Nasal cavity respiratory epithelium epithelial cell of viscerocranial mucosa (primary cell): ENCODE measurements around the gene BDKRB1. TPM values are rescaled to one million over a fixed set of nuclear protein-coding genes. Genes with fewer than 3 reads are reported as not detected.

Experiments used
- total RNA-seq: library from RNA; depleted of rRNA; stranded (reverse); fragments of >200 nt; gene quantifications from 2 replicates; pipeline ENCODE4 v1.2.3, GENCODE V29; 2014

Gene BDKRB1
- total RNA-seq = 0.71 and 2.1 TPM in 2 replicates

GRCh38 chr14:96255501-96256366, at the start of gene BDKRB1:
Gene BDKRB1 (plus strand): TSS chr14:96256210. CDS start chr14:96263683, 7,473 bp downstream.

Other genes starting within 250 kb of the BDKRB1 start
- gene C14orf132, start 216.8 kb upstream of the BDKRB1 start, total RNA-seq = 1.4 TPM in 1 of 2 replicates, not detected in the other
- 4.8 and 9.0 TPM in 2 replicates for gene BDKRB2, start 51.4 kb upstream of the BDKRB1 start, total RNA-seq
- gene ATG2B, start 107.1 kb downstream of the BDKRB1 start, total RNA-seq = 12.0 and 19.5 TPM in 2 replicates
- gene GSKIP, start 107.3 kb downstream of the BDKRB1 start, total RNA-seq = 62.5 and 76.5 TPM in 2 replicates
- gene AK7, start 135.9 kb downstream of the BDKRB1 start, total RNA-seq = 0.34 and 0.85 TPM in 2 replicates
- gene PAPOLA, start 246.2 kb downstream of the BDKRB1 start, total RNA-seq = 105 and 182 TPM in 2 replicates